ENCODE data around the gene XXYLT1.

Gene XXYLT1

DNA sequence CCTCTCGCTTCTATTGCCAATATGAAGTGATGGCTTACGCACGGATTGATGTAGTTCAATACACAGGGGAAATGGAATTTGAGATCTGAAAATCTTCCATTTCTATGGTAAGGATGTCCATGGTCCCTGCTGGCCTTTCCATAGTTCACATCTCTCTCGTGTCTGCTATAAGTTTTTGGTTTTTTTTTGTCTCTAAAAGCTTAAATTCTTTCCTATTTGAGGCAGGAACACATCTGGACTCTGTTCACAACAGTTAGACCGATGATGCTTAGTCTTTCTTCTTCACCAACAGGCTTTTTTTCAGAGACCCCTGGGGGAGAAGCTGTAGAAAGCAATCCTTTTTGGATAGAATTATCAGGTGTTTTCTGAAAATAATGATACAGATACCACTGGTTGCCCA, 108.1 kb downstream of the XXYLT1 start:
- H3K4me3 ChIP-seq (ENCODE audit: low read length), result no peak overlapping the region

GRCh38 chr3:195162033-195162669, 108.8 kb downstream of the XXYLT1 start:
- DNase-seq (ENCODE audit: low read depth, low spot score), result peak; percentile 19
- no peak overlapping the region for H3K4me3 ChIP-seq (ENCODE audit: low read length)

More for the DNA sequence above, 108.1 kb downstream of the XXYLT1 start:
- no peak for DNase-seq (ENCODE audit: low read depth, low spot score)

GRCh38 chr3:195160908-195161434, 110.0 kb downstream of the XXYLT1 start:
- no peak for DNase-seq (ENCODE audit: low read depth, low spot score)
- no peak overlapping the region for H3K4me3 ChIP-seq (ENCODE audit: low read length)

DNA sequence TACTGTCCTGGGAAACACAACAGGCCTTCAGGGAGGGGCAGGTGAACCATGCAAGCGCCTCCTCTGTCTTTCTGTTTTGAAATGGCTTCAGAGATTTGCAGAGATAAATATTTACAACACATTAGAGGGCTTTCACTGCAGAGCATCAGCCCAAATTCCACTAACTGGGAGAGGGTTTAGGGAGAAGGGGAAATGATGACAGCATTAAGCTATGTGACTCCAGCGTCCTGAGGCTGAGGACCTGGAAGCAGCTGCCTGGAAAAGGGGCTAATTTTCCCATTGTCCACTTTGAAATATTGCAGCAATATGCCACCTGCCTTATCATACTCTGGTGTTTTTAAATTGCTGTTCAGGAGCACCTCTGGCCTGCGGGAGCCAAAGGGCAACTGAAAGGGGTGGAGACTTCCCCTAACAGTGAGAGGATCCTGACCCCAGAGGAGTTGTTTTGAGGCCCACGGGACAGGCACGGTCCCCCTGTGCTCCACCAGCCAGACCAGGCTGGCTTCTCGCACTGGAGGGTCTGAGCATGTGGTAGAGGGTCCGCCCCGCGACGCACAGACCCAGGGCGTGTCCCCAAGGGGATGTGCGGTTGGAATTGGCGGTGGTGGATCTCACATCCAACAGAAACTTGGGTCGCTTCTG, 110.6 kb downstream of the XXYLT1 start:
- DNase-seq (ENCODE audit: low read depth, low spot score), result no peak
- no peak overlapping the region for H3K4me3 ChIP-seq (ENCODE audit: low read length)

DNA sequence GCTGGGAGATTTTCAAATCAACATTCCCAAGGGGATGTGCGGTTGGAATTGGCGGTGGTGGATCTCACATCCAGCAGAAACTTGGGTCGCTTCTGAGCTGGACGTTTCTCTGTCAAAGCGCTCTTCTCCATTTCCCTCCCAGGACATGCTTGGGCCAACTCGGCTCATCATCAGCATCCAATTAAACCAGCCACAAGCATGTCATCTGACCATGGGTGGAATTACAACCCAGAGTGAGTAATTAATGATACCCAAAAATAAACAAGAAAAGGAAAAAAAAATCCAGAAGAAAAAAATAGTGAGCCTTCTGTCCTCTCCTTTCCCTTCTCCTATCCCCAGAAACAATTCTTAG, 111.2 kb downstream of the XXYLT1 start:
- H3K4me3 ChIP-seq (ENCODE audit: low read length), result no peak overlapping the region
- DNase-seq (ENCODE audit: low read depth, low spot score), result no peak

GRCh38 chr3:195159117-195159813, 111.7 kb downstream of the XXYLT1 start:
- H3K4me3 ChIP-seq (ENCODE audit: low read length), result no peak overlapping the region
- DNase-seq (ENCODE audit: low read depth, low spot score), result no peak

DNA sequence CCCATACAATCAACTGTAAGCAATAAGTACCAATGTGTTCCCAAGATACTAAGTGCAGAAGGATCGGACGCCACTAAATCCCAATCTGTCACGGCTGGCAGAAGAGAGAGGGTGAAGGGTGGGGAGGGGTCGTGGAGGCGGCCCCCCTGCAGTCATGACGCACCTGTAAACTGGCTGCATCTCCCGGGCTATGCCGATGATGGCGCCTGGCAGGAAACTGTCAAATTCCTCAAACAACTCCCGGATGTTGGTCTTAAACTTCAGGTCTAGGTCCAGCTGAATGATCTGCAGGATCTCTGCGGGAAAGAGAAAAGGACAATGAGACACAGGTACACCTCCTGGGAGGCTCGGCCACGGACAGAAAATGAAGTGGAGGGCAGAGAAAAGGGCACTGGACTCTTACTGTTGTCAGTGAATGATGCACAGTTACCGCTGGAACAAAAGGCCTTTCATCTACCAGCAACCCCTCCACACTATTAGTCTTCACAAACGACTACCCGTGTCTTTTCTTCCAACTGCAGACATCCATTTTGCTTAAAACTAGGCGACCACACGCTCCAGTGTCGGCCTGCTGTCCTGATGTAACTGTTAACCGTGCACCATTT, 114.6 kb downstream of the XXYLT1 start:
- DNase-seq (ENCODE audit: low read depth, low spot score), result no peak
- H3K4me3 ChIP-seq (ENCODE audit: low read length), result no peak overlapping the region

- no peak overlapping the region for H3K4me3 ChIP-seq (ENCODE audit: low read length)
- DNase-seq (ENCODE audit: low read depth, low spot score), result no peak
Measured at GRCh38 chr3:195155570-195156241, 115.3 kb downstream of the XXYLT1 start.

DNA sequence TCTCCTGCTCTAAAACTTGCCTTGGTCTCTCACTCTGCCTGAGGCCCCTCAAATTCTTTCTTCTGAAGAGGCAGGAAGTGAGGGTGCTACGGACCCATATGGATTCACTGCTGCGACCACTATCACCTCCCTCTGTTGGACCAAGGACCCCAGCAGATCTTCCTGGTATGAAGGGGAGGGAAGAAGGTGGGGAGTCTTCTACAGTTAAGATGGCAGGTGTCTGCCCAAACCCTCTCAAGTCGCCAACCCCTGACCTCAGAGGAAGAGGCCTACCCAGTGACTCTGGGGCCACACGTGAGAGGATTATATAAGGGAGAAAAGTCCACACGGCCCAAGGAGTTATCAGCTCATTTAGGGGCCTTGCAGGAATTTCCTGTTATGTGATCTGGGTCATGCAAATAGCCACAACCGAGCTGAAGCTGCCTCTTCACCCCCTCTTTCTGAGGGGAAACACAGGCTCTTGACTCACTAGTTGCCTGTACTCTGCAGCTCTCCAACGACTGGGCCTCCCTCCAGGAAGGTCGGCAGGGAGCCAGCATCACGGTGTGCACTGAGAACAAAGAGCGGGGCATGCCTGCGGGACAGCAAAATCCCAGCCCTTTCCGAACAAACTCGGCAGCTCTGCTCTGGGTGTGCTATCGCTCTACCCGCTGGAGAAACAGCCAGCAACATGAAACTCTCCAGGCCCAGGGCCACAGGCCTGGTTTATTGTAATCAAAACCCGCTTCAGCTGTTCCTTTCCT, 116.0 kb downstream of the XXYLT1 start:
- no peak for DNase-seq (ENCODE audit: low read depth, low spot score)
- no peak overlapping the region for H3K4me3 ChIP-seq (ENCODE audit: low read length)

GRCh38 chr3:195154111-195154791, 116.7 kb downstream of the XXYLT1 start:
- H3K4me3 ChIP-seq (ENCODE audit: low read length), result no peak overlapping the region
- no peak for DNase-seq (ENCODE audit: low read depth, low spot score)

DNA sequence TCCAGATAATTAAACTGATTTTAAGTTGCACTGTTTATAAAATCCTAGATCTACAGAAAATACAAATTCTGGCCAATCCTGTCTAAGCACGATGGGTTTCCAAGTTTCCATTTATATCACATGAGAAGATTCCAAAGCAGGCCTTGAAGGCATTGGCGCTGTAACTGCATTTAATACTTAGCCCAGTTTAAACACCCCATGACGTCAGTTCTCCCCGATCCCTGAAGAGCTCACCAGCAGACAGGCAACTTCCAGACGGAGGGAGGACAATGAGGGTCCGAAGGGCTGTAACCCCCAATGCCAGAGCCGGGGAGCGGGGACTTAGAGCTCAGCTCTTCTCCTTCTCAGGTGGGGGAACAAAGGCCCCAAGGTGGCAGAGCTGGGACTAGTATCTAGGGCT, 117.3 kb downstream of the XXYLT1 start:
- no peak for DNase-seq (ENCODE audit: low read depth, low spot score)
- no peak overlapping the region for H3K4me3 ChIP-seq (ENCODE audit: low read length)

DNA sequence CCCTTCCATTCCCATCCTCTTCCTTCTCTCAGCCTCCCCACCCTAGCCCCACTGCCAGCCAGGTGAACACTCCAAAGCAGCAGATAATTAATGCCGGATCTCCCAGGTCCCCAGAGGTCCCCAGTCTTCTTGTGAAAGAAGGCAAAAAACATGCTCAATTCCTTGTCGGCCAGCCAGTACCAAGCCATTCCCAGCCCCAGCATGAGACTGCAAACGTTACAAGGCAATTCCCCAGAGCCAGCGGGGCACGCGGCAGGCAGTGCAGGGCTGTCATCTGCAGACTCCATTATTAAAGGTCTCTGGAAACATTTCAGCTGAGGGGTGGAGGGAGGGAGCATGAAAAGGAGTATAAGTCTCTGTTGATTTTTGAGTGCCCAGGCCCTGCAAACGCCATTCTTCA, 117.8 kb downstream of the XXYLT1 start:
- no peak for DNase-seq (ENCODE audit: low read depth, low spot score)
- no peak overlapping the region for H3K4me3 ChIP-seq (ENCODE audit: low read length)

GRCh38 chr3:195151866-195152541, 119.0 kb downstream of the XXYLT1 start:
- DNase-seq (ENCODE audit: low read depth, low spot score), result no peak
- no peak overlapping the region for H3K4me3 ChIP-seq (ENCODE audit: low read length)

- no peak for DNase-seq (ENCODE audit: low read depth, low spot score)
- H3K4me3 ChIP-seq (ENCODE audit: low read length), result no peak overlapping the region
Measured at GRCh38 chr3:195151402-195151801, 119.6 kb downstream of the XXYLT1 start.

- DNase-seq (ENCODE audit: low read depth, low spot score), result no peak
- no peak overlapping the region for H3K4me3 ChIP-seq (ENCODE audit: low read length)
Measured at GRCh38 chr3:195150181-195151118, 120.5 kb downstream of the XXYLT1 start.

DNA sequence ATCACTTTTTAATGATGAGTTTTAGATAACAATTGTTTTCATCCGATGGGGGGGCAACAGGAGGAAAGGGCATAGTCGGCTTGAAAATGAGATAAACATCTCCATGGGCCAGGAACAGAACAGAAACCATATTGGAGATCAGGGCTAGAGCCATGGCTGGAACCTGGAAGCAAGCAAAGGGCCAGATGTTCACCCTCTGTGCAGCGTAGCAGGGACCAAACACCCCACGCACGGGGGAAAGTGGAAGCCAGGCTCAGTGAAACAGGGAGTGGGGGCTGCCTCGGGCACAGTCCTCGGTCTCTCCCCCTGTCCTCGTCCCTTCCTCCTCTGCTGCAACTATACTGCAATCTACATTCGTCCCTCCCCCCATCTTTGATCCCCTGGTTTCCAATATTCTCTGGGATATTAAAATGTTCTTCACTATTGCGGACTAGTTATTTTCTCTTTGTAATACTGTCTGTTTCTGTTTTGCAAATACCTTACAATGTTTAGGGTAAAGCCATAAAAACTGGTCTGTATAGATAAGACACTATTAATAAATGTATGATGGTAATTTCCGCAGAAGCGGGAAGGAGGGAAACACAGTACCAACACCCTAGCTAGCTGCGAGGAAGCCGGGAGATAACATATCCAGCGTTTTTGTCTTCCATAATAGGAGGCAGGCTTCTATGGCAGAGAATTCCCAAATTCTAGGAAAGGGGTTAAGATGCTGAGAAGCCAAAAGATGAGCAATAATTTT, 121.5 kb downstream of the XXYLT1 start:
- DNase-seq (ENCODE audit: low read depth, low spot score), result no peak
- no peak overlapping the region for H3K4me3 ChIP-seq (ENCODE audit: low read length)

Data from Jurkat, Clone E6-1 (cell line).